Measurements from ENCODE around the gene INIP. TPM values are rescaled to one million over a fixed set of nuclear protein-coding genes. Genes with fewer than 3 reads are reported as not detected.

The INIP gene
- total and polyA plus RNA-seq, 2 of the 13 experiments (the other 11 are each of a cell fraction or from before 2014, with no cell fraction given), result 13.6 to 28.6 TPM

DNA sequence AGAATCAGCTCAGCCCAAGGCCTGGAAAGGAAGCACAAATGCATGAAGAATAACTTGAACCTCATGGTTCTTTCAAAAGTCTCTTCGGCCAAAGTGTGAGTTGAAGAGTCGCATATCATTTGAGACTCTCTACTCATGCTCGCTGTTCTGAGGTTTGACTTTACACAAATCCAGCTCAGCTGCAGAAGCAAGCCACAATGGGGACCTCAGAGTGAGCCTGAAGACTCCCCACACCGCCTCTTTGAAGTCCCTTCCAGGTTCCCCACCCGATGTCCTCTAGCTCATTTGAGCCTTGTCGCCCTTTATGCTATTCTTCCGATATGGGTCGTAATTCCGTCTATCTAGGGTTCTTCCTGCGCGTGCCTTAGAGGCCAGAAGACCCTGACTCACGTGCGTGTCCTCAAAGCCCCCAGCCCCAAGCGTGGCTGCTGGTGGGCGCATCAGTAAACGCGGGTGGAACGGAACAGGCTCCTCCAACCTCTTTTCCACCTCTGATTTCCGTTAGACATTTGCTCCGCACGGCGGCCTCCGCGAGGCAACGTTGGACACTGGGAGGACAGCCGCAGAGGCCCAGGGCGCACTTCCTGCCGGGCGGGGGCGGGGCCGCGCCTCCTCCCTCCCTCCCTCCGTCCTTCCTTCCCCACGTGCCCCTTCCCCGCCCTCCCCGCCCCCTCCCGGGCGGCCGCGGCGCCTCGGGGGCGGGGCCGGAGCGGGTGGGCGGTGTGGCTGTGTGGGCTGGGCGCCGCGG lies 32.3 kb upstream of the INIP start, which contains the start of gene SNX30 (continued):
- TF ChIP-seq, protein P1, sequence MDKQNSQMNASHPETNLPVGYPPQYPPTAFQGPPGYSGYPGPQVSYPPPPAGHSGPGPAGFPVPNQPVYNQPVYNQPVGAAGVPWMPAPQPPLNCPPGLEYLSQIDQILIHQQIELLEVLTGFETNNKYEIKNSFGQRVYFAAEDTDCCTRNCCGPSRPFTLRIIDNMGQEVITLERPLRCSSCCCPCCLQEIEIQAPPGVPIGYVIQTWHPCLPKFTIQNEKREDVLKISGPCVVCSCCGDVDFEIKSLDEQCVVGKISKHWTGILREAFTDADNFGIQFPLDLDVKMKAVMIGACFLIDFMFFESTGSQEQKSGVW (CRISPR knock-in tag; IDR thresholded peaks at IDR 0.05; ENCODE audit: borderline replicate concordance), result no peak; the same call in 1 of the 2 replicates
- TF ChIP-seq, protein P2, sequence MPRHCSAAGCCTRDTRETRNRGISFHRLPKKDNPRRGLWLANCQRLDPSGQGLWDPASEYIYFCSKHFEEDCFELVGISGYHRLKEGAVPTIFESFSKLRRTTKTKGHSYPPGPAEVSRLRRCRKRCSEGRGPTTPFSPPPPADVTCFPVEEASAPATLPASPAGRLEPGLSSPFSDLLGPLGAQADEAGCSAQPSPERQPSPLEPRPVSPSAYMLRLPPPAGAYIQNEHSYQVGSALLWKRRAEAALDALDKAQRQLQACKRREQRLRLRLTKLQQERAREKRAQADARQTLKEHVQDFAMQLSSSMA (CRISPR knock-in tag; IDR thresholded peaks at IDR 0.05), result no peak
- TF ChIP-seq ZNF598 (CRISPR knock-in tag; IDR thresholded peaks at IDR 0.05; ENCODE audit: borderline replicate concordance) (no peak), ZNF367 (CRISPR knock-in tag; IDR thresholded peaks at IDR 0.05; ENCODE audit: borderline replicate concordance) (no peak), PCBP2 (optimal IDR thresholded peaks at IDR 0.05; ENCODE audit: low read depth, low read length, poor library complexity, severe bottlenecking) (no peak), ZNF776 (CRISPR knock-in tag; IDR thresholded peaks at IDR 0.05) (peak; percentile 78; the same call in 1 of the 2 replicates), SIN3B (IDR thresholded peaks at IDR 0.05; ENCODE audit: low read length) (no peak), ZNF850 (CRISPR knock-in tag; conservative IDR thresholded peaks at IDR 0.05) (no peak), NR1H2 (CRISPR knock-in tag; IDR thresholded peaks at IDR 0.05; ENCODE audit: borderline replicate concordance, low read depth) (no peak), NCOR1 (IDR thresholded peaks at IDR 0.05; ENCODE audit: borderline replicate concordance, low read length) (no peak), FOXK2 (IDR thresholded peaks at IDR 0.05) (no peak), ZNF460 (CRISPR knock-in tag; IDR thresholded peaks at IDR 0.05; ENCODE audit: borderline replicate concordance) (no peak), ZNF225 (CRISPR knock-in tag; IDR thresholded peaks at IDR 0.05) (peak; percentile 71; the same call in 1 of the 2 replicates), ZNF564 (CRISPR knock-in tag; IDR thresholded peaks at IDR 0.05) (no peak), ZBTB8A (CRISPR knock-in tag; IDR thresholded peaks at IDR 0.05; ENCODE audit: borderline replicate concordance, low read depth) (no peak)
- TF ChIP-seq, protein P3, sequence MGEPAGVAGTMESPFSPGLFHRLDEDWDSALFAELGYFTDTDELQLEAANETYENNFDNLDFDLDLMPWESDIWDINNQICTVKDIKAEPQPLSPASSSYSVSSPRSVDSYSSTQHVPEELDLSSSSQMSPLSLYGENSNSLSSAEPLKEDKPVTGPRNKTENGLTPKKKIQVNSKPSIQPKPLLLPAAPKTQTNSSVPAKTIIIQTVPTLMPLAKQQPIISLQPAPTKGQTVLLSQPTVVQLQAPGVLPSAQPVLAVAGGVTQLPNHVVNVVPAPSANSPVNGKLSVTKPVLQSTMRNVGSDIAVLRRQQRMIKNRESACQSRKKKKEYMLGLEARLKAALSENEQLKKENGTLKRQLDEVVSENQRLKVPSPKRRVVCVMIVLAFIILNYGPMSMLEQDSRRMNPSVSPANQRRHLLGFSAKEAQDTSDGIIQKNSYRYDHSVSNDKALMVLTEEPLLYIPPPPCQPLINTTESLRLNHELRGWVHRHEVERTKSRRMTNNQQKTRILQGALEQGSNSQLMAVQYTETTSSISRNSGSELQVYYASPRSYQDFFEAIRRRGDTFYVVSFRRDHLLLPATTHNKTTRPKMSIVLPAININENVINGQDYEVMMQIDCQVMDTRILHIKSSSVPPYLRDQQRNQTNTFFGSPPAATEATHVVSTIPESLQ (CRISPR knock-in tag; conservative IDR thresholded peaks at IDR 0.05), result no peak
- TF ChIP-seq, protein P4, sequence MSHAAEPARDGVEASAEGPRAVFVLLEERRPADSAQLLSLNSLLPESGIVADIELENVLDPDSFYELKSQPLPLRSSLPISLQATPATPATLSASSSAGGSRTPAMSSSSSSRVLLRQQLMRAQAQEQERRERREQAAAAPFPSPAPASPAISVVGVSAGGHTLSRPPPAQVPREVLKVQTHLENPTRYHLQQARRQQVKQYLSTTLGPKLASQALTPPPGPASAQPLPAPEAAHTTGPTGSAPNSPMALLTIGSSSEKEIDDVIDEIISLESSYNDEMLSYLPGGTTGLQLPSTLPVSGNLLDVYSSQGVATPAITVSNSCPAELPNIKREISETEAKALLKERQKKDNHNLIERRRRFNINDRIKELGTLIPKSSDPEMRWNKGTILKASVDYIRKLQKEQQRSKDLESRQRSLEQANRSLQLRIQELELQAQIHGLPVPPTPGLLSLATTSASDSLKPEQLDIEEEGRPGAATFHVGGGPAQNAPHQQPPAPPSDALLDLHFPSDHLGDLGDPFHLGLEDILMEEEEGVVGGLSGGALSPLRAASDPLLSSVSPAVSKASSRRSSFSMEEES (CRISPR knock-in tag; IDR thresholded peaks at IDR 0.05), result peak; percentile 51
- TF ChIP-seq, protein P5, sequence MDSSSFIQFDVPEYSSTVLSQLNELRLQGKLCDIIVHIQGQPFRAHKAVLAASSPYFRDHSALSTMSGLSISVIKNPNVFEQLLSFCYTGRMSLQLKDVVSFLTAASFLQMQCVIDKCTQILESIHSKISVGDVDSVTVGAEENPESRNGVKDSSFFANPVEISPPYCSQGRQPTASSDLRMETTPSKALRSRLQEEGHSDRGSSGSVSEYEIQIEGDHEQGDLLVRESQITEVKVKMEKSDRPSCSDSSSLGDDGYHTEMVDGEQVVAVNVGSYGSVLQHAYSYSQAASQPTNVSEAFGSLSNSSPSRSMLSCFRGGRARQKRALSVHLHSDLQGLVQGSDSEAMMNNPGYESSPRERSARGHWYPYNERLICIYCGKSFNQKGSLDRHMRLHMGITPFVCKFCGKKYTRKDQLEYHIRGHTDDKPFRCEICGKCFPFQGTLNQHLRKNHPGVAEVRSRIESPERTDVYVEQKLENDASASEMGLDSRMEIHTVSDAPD (CRISPR knock-in tag; IDR thresholded peaks at IDR 0.05), result no peak
- TF ChIP-seq, protein P6, sequence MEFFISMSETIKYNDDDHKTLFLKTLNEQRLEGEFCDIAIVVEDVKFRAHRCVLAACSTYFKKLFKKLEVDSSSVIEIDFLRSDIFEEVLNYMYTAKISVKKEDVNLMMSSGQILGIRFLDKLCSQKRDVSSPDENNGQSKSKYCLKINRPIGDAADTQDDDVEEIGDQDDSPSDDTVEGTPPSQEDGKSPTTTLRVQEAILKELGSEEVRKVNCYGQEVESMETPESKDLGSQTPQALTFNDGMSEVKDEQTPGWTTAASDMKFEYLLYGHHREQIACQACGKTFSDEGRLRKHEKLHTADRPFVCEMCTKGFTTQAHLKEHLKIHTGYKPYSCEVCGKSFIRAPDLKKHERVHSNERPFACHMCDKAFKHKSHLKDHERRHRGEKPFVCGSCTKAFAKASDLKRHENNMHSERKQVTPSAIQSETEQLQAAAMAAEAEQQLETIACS (CRISPR knock-in tag; IDR thresholded peaks at IDR 0.05), result no peak; the same call in 1 of the 2 replicates
